ENCODE data around the gene GPR108.
"Not testable (repeated sequence)": the region's sequence is repeated elsewhere in the genome, so short reads cannot be mapped to it uniquely, and the experiment has no call there.

DNA sequence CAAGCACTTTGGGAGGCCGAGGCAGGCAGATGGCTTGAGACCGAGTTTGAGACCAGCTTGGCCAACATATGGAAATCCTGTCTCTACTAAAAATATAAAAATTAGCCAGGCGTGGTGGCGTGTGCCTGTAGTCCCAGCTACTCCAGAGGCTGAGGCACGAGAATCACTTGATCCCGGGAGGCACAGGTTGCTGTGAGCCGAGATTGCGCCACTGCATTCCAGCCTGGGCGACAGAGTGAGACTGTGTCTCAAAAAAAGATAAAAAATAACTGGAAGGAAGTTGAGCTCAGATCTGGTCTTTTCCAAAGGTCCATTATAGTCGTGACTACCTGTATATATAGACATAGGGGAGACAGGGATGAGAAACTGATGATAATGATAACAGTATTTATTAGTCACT lies 11.2 kb upstream of the GPR108 start:
- not testable (repeated sequence) for TF ChIP-seq POLR2A (IDR thresholded peaks at IDR 0.05)
- TF ChIP-seq, protein P1, sequence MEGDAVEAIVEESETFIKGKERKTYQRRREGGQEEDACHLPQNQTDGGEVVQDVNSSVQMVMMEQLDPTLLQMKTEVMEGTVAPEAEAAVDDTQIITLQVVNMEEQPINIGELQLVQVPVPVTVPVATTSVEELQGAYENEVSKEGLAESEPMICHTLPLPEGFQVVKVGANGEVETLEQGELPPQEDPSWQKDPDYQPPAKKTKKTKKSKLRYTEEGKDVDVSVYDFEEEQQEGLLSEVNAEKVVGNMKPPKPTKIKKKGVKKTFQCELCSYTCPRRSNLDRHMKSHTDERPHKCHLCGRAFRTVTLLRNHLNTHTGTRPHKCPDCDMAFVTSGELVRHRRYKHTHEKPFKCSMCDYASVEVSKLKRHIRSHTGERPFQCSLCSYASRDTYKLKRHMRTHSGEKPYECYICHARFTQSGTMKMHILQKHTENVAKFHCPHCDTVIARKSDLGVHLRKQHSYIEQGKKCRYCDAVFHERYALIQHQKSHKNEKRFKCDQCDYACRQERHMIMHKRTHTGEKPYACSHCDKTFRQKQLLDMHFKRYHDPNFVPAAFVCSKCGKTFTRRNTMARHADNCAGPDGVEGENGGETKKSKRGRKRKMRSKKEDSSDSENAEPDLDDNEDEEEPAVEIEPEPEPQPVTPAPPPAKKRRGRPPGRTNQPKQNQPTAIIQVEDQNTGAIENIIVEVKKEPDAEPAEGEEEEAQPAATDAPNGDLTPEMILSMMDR (IDR thresholded peaks at IDR 0.05): not testable (repeated sequence)

All from adrenal gland (tissue), 5 donors.